ENCODE data around the gene INTS4.
"Not testable (repeated sequence)": the region's sequence is repeated elsewhere in the genome, so short reads cannot be mapped to it uniquely, and the experiment has no call there.

Gene INTS4

DNA sequence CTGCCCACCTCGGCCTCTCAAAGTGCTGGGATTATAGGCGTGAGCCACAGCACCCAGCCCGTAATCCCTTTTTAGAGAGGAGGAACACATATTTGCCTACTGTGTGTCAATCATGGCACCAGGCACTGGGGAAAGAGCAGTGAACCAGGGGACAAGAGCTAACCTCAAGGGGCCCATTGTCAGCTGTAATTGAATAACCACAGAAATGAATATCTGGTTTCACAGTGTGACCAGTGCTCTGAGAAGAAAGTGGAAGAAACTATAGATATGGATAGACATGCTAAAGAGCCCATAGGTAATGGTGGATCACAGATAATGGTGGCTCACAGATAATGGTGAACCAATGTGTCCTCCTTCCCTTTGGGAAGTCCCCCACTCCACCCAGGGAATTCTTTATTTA lies 37.2 kb upstream of the INTS4 start:
- DNase-seq (ENCODE audit: low spot score), result no peak
- no peak overlapping the region for H3K27ac ChIP-seq
- TF ChIP-seq, protein P1, sequence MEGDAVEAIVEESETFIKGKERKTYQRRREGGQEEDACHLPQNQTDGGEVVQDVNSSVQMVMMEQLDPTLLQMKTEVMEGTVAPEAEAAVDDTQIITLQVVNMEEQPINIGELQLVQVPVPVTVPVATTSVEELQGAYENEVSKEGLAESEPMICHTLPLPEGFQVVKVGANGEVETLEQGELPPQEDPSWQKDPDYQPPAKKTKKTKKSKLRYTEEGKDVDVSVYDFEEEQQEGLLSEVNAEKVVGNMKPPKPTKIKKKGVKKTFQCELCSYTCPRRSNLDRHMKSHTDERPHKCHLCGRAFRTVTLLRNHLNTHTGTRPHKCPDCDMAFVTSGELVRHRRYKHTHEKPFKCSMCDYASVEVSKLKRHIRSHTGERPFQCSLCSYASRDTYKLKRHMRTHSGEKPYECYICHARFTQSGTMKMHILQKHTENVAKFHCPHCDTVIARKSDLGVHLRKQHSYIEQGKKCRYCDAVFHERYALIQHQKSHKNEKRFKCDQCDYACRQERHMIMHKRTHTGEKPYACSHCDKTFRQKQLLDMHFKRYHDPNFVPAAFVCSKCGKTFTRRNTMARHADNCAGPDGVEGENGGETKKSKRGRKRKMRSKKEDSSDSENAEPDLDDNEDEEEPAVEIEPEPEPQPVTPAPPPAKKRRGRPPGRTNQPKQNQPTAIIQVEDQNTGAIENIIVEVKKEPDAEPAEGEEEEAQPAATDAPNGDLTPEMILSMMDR (IDR thresholded peaks at IDR 0.05), result no peak
- no peak overlapping the region for H3K4me3 ChIP-seq

GRCh38 chr11:78030429-78031325 lies 36.2 kb upstream of the INTS4 start:
- Histone ChIP-seq H3K27ac (no peak overlapping the region), H3K4me3 (no peak overlapping the region)
- TF ChIP-seq, protein P1 (IDR thresholded peaks at IDR 0.05), result no peak
- no peak for DNase-seq (ENCODE audit: low spot score)

DNA sequence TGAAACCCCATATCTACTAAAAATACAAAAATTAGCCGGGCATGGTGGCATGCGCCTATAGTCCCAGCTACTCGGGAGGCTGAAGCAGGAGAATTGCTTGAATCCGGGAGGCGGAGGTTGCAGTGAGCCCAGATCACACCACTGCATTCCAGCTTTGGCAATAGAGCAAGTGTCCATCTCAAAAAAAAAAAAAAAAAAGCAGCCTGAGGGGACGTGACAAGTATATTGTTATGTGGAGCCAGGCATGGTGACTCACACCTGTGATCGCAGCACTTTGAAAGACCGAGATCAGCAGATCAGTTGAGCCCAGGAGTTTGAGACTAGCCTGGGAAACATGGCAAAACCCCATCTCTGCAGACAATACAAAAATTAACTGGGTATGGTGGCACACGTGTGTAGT lies 34.0 kb upstream of the INTS4 start:
- DNase-seq (ENCODE audit: low spot score); H3K27ac ChIP-seq: not testable (repeated sequence)

DNA sequence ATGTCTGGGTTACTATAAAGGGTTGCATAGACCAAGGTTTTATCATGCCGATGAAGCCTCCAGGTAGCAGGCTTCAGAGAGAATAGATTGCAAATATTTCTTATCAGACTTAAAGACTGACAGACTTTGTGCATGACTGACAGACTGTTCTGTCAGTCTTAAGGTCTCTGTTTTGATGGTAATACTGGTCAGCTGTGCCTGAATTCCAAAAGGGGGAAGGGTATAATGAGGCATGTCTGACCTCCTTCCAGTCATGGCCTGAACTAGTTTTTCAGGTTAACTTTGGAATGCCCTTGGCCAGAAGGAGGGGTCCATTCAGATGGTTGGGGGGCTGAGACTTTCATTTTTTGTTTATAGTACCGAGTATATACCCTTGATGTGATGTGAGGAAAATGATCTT lies 33.3 kb upstream of the INTS4 start:
- no peak overlapping the region for H3K27ac ChIP-seq
- H3K4me3 ChIP-seq, result no peak overlapping the region
- DNase-seq (ENCODE audit: low spot score), result no peak
- TF ChIP-seq, protein P1 (IDR thresholded peaks at IDR 0.05), result no peak

More for the DNA sequence above, 34.0 kb upstream of the INTS4 start:
- H3K4me3 ChIP-seq, result not testable (repeated sequence)

GRCh38 chr11:78025378-78025777 lies 30.9 kb upstream of the INTS4 start:
- TF ChIP-seq, protein P1 (IDR thresholded peaks at IDR 0.05), result no peak
- no peak overlapping the region for H3K27ac ChIP-seq
- no peak for DNase-seq (ENCODE audit: low spot score)
- H3K4me3 ChIP-seq, result no peak overlapping the region

DNA sequence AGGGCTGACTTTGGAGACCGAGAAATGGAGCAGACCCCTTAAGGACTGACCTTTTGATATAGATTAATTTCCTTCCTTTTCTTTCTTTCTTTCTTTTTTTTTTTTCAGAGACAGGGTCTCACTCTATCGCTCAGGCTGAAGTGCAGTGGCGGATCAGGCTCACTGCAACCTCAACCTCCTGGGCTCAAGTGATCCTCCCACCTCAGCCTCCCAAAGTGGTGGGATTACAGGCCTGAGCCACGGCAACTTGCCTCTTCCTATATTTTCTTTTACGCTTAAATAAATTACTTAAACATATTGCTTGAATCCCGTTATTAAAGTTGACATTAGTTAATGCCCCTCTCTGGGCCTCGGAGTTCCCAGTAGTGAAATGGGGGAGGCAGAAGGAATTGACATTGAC lies 29.0 kb upstream of the INTS4 start:
- Histone ChIP-seq H3K27ac (no peak overlapping the region), H3K4me3 (peak overlapping the region; percentile 74)
- DNase-seq (ENCODE audit: low spot score), result no peak
- TF ChIP-seq, protein P1 (IDR thresholded peaks at IDR 0.05), result no peak

GRCh38 chr11:78022397-78023396 lies 28.2 kb upstream of the INTS4 start, which contains the start of gene KCTD14:
Gene KCTD14, minus strand, starts transcription at chr11:78023276. Its CDS starts 27 bp downstream, at chr11:78023249.
- Histone ChIP-seq H3K27ac (peak within 1 kb of the TSS in 1 of 2 donors; percentile 35), H3K4me3 (peak within 1 kb of the TSS; percentile 74)
- no peak for DNase-seq (ENCODE audit: low spot score)

More at GRCh38 chr11:78022397-78023396, 28.2 kb upstream of the INTS4 start, which contains the start of gene KCTD14:
- TF ChIP-seq, protein P1 (IDR thresholded peaks at IDR 0.05), result no peak
